Stimulated activated CD8-positive, alpha-beta memory T cell treated with anti-CD3 and anti-CD28 coated beads, Interleukin-7, amount 100 ng/mL, for 1 hour (primary cell): ENCODE results near the gene KNSTRN.

Experiments
- DNase-seq, 2 donors: peaks; one replicate each; pipeline ENCODE4 v3.0.0-alpha.2; 2020; ENCODE audit warnings: low read depth in 2 of 2

Gene KNSTRN

GRCh38 chr15:40345867-40346578, 36.5 kb upstream of the KNSTRN start:
- no peak for DNase-seq

- DNase-seq, result no peak
These were observed 35.7 kb upstream of the KNSTRN start for GRCh38 chr15:40346579-40347558.

GRCh38 chr15:40347559-40348473, 34.7 kb upstream of the KNSTRN start:
- no peak for DNase-seq

- DNase-seq, result no peak
These were observed 34.0 kb upstream of the KNSTRN start for GRCh38 chr15:40348474-40348870.

GRCh38 chr15:40349163-40349562, 33.4 kb upstream of the KNSTRN start:
- DNase-seq, result no peak

- DNase-seq, result no peak
These were observed 30.1 kb upstream of the KNSTRN start for GRCh38 chr15:40352281-40352901.

GRCh38 chr15:40353697-40354096, 28.8 kb upstream of the KNSTRN start:
- no peak for DNase-seq

GRCh38 chr15:40354408-40355171, 27.9 kb upstream of the KNSTRN start:
- no peak for DNase-seq

GRCh38 chr15:40355976-40356585, 26.4 kb upstream of the KNSTRN start:
- no peak for DNase-seq

- DNase-seq, result no peak
These were observed 25.3 kb upstream of the KNSTRN start for GRCh38 chr15:40357246-40357645.

GRCh38 chr15:40357723-40358470, 24.6 kb upstream of the KNSTRN start, which contains the start of gene DISP2:
TSS of gene DISP2 (plus strand) at chr15:40358219. CDS start at chr15:40358322, 103 bp downstream.
- DNase-seq, result peak; percentile 71 to 86

GRCh38 chr15:40358471-40359353, 23.8 kb upstream of the KNSTRN start:
- DNase-seq, result peak in 1 of 2 donors; percentile 13

- no peak for DNase-seq
These were observed 22.5 kb upstream of the KNSTRN start for GRCh38 chr15:40360015-40360414.

GRCh38 chr15:40361640-40362039, 20.9 kb upstream of the KNSTRN start:
- DNase-seq, result no peak

- DNase-seq, result no peak
These were observed 18.9 kb upstream of the KNSTRN start for GRCh38 chr15:40363611-40364010.

GRCh38 chr15:40364251-40364650, 18.3 kb upstream of the KNSTRN start:
- DNase-seq, result no peak

- DNase-seq, result no peak
These were observed 17.5 kb upstream of the KNSTRN start for GRCh38 chr15:40365016-40365415.
